Measurements from ENCODE around the gene CCL8.

Gene CCL8

DNA sequence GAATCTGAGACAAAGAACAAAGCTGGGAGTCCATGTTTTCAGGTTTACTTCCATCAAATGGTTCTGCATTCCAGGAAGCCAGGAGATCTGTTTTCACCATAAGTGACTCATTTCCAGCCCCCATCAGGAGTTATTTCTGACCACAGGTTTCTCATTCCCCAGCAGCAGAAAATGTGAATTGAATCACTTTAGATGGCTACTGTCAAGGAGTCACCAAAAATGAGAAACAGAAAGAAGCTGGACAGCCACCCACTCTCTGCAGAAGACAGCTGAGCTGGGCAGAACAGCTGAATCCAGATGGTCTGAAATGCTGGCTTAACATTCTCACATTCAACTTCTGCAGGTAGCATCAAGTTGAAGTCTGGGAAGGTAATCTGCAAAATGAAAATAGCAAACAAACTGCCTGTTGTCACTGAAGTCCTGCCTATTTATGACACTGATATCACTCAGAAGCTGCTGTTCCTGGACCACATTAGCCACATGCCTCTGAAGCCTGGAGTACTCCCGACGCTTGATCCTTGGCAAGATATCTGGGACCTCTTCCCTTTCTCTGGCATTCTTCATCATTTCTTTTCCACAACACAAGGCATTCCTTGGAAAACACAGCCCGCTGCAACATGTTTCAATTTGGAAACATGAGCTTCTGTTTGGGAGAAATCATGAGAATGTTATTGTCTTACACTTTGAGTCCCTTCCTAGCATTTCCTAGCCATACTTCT lies 18.4 kb upstream of the CCL8 start:
- TF ChIP-seq RARB (CRISPR knock-in tag; IDR thresholded peaks at IDR 0.05) (no peak), ISL1 (CRISPR knock-in tag; IDR thresholded peaks at IDR 0.05) (no peak), ZFP3 (CRISPR knock-in tag; IDR thresholded peaks at IDR 0.05) (no peak)
- TF ChIP-seq, protein P1, sequence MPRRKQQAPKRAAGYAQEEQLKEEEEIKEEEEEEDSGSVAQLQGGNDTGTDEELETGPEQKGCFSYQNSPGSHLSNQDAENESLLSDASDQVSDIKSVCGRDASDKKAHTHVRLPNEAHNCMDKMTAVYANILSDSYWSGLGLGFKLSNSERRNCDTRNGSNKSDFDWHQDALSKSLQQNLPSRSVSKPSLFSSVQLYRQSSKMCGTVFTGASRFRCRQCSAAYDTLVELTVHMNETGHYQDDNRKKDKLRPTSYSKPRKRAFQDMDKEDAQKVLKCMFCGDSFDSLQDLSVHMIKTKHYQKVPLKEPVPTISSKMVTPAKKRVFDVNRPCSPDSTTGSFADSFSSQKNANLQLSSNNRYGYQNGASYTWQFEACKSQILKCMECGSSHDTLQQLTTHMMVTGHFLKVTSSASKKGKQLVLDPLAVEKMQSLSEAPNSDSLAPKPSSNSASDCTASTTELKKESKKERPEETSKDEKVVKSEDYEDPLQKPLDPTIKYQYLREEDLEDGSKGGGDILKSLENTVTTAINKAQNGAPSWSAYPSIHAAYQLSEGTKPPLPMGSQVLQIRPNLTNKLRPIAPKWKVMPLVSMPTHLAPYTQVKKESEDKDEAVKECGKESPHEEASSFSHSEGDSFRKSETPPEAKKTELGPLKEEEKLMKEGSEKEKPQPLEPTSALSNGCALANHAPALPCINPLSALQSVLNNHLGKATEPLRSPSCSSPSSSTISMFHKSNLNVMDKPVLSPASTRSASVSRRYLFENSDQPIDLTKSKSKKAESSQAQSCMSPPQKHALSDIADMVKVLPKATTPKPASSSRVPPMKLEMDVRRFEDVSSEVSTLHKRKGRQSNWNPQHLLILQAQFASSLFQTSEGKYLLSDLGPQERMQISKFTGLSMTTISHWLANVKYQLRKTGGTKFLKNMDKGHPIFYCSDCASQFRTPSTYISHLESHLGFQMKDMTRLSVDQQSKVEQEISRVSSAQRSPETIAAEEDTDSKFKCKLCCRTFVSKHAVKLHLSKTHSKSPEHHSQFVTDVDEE (CRISPR knock-in tag; IDR thresholded peaks at IDR 0.05): no peak
- peak; percentile 79 for ATAC-seq

DNA sequence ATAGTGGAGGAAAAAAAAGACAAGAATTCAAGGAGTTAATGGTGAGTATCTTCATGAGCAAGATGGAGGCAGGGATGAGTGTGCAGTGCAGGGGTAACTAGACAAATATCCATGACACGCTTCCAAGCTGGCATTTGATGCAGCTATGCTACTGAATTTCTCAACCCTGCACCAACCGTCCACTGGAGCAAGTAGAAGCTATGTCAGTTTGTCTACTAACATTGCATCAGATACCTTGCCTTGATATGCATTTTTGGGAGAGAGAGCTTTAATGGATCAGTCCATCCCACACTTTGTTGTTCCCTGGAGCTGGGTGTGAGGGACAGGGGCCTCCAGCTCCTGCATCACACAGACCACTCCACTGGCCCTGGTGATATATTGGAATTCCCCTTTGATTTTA lies 17.2 kb upstream of the CCL8 start:
- no peak for ATAC-seq
- no peak for TF ChIP-seq PPARA (CRISPR knock-in tag; IDR thresholded peaks at IDR 0.05; ENCODE audit: borderline replicate concordance)
- TF ChIP-seq, protein P2, sequence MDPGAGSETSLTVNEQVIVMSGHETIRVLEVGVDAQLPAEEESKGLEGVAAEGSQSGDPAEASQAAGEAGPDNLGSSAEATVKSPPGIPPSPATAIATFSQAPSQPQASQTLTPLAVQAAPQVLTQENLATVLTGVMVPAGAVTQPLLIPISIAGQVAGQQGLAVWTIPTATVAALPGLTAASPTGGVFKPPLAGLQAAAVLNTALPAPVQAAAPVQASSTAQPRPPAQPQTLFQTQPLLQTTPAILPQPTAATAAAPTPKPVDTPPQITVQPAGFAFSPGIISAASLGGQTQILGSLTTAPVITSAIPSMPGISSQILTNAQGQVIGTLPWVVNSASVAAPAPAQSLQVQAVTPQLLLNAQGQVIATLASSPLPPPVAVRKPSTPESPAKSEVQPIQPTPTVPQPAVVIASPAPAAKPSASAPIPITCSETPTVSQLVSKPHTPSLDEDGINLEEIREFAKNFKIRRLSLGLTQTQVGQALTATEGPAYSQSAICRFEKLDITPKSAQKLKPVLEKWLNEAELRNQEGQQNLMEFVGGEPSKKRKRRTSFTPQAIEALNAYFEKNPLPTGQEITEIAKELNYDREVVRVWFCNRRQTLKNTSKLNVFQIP (CRISPR knock-in tag; IDR thresholded peaks at IDR 0.05; ENCODE audit: borderline replicate concordance, low read depth): no peak
- no peak for TF ChIP-seq ESRRG (CRISPR knock-in tag; IDR thresholded peaks at IDR 0.05)
- no peak for TF ChIP-seq ZFP3 (CRISPR knock-in tag; IDR thresholded peaks at IDR 0.05)
- TF ChIP-seq ZNF565 (CRISPR knock-in tag; conservative IDR thresholded peaks at IDR 0.05; ENCODE audit: low read depth): no peak
- TF ChIP-seq ISL1 (CRISPR knock-in tag; IDR thresholded peaks at IDR 0.05): no peak
- TF ChIP-seq ZNF70 (CRISPR knock-in tag; IDR thresholded peaks at IDR 0.05): no peak
- no peak for TF ChIP-seq ARNTL (CRISPR knock-in tag; IDR thresholded peaks at IDR 0.05; ENCODE audit: borderline replicate concordance, low read depth)
- no peak for TF ChIP-seq ZC3H10 (CRISPR knock-in tag; IDR thresholded peaks at IDR 0.05)
- no peak for TF ChIP-seq ZFP30 (CRISPR knock-in tag; IDR thresholded peaks at IDR 0.05)
- TF ChIP-seq SNAI2 (CRISPR knock-in tag; IDR thresholded peaks at IDR 0.05): no peak
- TF ChIP-seq, protein P3, sequence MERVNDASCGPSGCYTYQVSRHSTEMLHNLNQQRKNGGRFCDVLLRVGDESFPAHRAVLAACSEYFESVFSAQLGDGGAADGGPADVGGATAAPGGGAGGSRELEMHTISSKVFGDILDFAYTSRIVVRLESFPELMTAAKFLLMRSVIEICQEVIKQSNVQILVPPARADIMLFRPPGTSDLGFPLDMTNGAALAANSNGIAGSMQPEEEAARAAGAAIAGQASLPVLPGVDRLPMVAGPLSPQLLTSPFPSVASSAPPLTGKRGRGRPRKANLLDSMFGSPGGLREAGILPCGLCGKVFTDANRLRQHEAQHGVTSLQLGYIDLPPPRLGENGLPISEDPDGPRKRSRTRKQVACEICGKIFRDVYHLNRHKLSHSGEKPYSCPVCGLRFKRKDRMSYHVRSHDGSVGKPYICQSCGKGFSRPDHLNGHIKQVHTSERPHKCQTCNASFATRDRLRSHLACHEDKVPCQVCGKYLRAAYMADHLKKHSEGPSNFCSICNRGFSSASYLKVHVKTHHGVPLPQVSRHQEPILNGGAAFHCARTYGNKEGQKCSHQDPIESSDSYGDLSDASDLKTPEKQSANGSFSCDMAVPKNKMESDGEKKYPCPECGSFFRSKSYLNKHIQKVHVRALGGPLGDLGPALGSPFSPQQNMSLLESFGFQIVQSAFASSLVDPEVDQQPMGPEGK (CRISPR knock-in tag; IDR thresholded peaks at IDR 0.05; ENCODE audit: borderline replicate concordance): no peak
- no peak for TF ChIP-seq CSDC2 (CRISPR knock-in tag; IDR thresholded peaks at IDR 0.05)
- no peak for TF ChIP-seq TCF4 (CRISPR knock-in tag; IDR thresholded peaks at IDR 0.05; ENCODE audit: borderline replicate concordance)
- TF ChIP-seq TOX (CRISPR knock-in tag; IDR thresholded peaks at IDR 0.05; ENCODE audit: borderline replicate concordance): no peak

DNA sequence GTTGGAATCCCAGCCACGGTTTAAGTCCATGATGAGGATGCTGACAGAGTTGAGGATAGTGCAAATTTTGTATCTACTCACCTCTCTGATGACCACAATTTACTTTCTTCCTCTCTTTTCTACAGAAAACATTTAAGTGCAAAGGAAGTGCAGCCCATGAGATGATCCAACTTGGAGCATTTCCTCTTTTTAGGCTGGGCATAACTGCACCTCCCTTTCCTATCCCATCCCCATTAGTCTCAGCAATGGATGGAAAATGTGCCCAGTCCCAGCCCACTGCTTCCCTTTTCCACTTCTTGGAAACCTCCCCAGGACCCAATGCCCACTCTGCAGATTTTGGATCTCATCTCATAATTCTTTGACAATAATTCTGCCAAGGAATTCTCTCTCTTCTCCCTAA lies 16.6 kb upstream of the CCL8 start:
- ATAC-seq: no peak
- TF ChIP-seq TOX (CRISPR knock-in tag; IDR thresholded peaks at IDR 0.05; ENCODE audit: borderline replicate concordance) (no peak), CSDC2 (CRISPR knock-in tag; IDR thresholded peaks at IDR 0.05) (no peak), ZNF8 (CRISPR knock-in tag; IDR thresholded peaks at IDR 0.05) (no peak), GLIS3 (CRISPR knock-in tag; IDR thresholded peaks at IDR 0.05) (no peak), ZNF70 (CRISPR knock-in tag; IDR thresholded peaks at IDR 0.05) (no peak), PPARA (CRISPR knock-in tag; IDR thresholded peaks at IDR 0.05; ENCODE audit: borderline replicate concordance) (no peak)
- TF ChIP-seq, protein P4, sequence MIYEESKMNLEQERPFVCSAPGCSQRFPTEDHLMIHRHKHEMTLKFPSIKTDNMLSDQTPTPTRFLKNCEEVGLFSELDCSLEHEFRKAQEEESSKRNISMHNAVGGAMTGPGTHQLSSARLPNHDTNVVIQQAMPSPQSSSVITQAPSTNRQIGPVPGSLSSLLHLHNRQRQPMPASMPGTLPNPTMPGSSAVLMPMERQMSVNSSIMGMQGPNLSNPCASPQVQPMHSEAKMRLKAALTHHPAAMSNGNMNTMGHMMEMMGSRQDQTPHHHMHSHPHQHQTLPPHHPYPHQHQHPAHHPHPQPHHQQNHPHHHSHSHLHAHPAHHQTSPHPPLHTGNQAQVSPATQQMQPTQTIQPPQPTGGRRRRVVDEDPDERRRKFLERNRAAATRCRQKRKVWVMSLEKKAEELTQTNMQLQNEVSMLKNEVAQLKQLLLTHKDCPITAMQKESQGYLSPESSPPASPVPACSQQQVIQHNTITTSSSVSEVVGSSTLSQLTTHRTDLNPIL (CRISPR knock-in tag; IDR thresholded peaks at IDR 0.05; ENCODE audit: low read depth): no peak

DNA sequence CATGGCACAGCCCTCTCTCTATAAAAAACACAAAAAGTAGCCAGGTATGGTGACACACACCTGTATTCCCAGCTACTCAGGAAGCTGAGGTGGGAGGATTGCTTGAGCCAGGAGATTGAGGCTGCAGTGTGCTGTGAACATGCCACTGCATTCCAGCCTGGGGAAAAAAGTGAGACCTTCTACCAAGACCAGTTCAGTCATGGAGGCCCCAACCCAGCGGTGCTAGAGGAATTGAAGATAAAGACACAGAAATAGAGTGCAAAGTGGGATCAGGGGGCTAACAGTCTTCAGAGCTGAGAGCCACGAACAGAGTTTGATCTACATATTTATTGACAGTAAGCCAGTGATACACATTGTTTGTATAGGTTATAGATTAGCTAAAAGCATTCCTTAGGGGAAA lies 15.6 kb upstream of the CCL8 start:
- ATAC-seq: no peak
- TF ChIP-seq GLIS3 (CRISPR knock-in tag; IDR thresholded peaks at IDR 0.05): no peak
- TF ChIP-seq PPARA (CRISPR knock-in tag; IDR thresholded peaks at IDR 0.05; ENCODE audit: borderline replicate concordance): no peak
